Esophagus muscularis mucosa (tissue), 4 donors: Measurements from ENCODE around the gene HES2. TPM values are rescaled to one million over a fixed set of nuclear protein-coding genes. Genes with fewer than 3 reads are reported as not detected.

ENCODE experiments used
- DNase-seq: peaks from one replicate; pipeline ENCODE4 v3.0.0-alpha.2; 2017; ENCODE audit errors: extremely low spot score
- H3K27ac ChIP-seq, 4 donors: fragments of 200-600 bp; sonication (generic); replicated peaks in 1 of 4; 1 replicate in 3 of 4; 2 replicates in 1 of 4; pipeline ENCODE4 v1.5.1; 2016 to 2019; ENCODE audit warnings: mild to moderate bottlenecking in 1 of 4
- H3K27me3 ChIP-seq, 4 donors: fragments of 200-600 bp; sonication (generic); one replicate each; pipeline versions ENCODE4 v1.5.1 to v1.6.0; 2016 to 2019
- H3K36me3 ChIP-seq, 4 donors: fragments of 200-600 bp; sonication (generic); one replicate each; pipeline ENCODE4 v1.5.1; 2016 to 2019
- H3K4me1 ChIP-seq, 4 donors: fragments of 200-600 bp; sonication (generic); one replicate each; pipeline ENCODE4 v1.5.1; 2016 to 2019
- H3K4me3 ChIP-seq, 4 donors: fragments of 200-600 bp; sonication (generic); 1 replicate in 2 of 4; 2 replicates in 2 of 4; pipeline ENCODE4 v1.5.1; 2016 to 2019; ENCODE audit warnings: mild to moderate bottlenecking in 4 of 4, moderate library complexity in 1 of 4
- H3K9me3 ChIP-seq, 4 donors: fragments of 200-600 bp; sonication (generic); 1 replicate in 3 of 4; 2 replicates in 1 of 4; pipeline ENCODE4 v1.5.1; 2016 to 2019
- EP300 ChIP-seq: sonication (generic); formaldehyde crosslinking; IDR thresholded peaks from one replicate; pipeline ENCODE4 v1.6.1; 2017; ENCODE audit warnings: antibody characterized with exemption
- POLR2A ChIP-seq: fragments of 450-650 bp; IDR thresholded peaks from one replicate; pipeline ENCODE4 v1.6.1; 2017; ENCODE audit warnings: antibody characterized with exemption, moderate library complexity, mild to moderate bottlenecking, low read depth
- POLR2AphosphoS5 ChIP-seq, 2 donors: sonication (generic); formaldehyde crosslinking; IDR thresholded peaks; one replicate each; pipeline ENCODE4 v1.6.1; 2017; ENCODE audit warnings: antibody characterized with exemption in 2 of 2
- WGBS: methylation state at CpG from one replicate; pipeline ENCODE4 v1.1.5; 2018; 5-methylcytosine and 5-hydroxymethylcytosine counted together
- intact Hi-C: fragments of 100-400 bp; cut with DNase I; formaldehyde crosslinking; loops from one replicate; pipeline ENCODE4 v1.15.1; 2023
- total RNA-seq, 4 donors: library from RNA; depleted of rRNA; stranded (reverse); fragments of >200 nt; gene quantifications; one replicate each; pipeline versions ENCODE4 v1.1.0 to v1.2.1, GENCODE V29; 2016
- TF ChIP-seq, protein P1 (sequence below), 3 experiments: fragments of 200-600 bp in 2 of 3; fragments of 450-650 bp in 1 of 3; sonication (generic) in 2 of 3; IDR thresholded peaks; one replicate each; pipeline ENCODE4 v1.5.1; 2017 to 2019; ENCODE audit warnings: antibody characterized with exemption in 3 of 3, mild to moderate bottlenecking in 2 of 3, moderate library complexity in 1 of 3

HES2 gene
- total RNA-seq, 4 donors from 2014 or later, result not detected

- Histone ChIP-seq H3K27ac (no peak within 1 kb of the TSS), H3K9me3 (no peaks in the 10 kb centered on the region), H3K4me3 (peak within 1 kb of the TSS; percentile 20 to 41 (median 30)), H3K27me3 (peaks cover under 1 to 100% (median 60%) of the 10 kb centered on the region in 4 donors), H3K4me1 (peaks cover 32 to 41% (median 37%) of the 10 kb centered on the region in 4 donors), H3K36me3 (no peaks in the 10 kb centered on the region)
- DNase-seq, result no peak
- TF ChIP-seq POLR2AphosphoS5 (IDR thresholded peaks at IDR 0.05) (no peak), EP300 (no peak), POLR2A (no peak)
- TF ChIP-seq, protein P1, sequence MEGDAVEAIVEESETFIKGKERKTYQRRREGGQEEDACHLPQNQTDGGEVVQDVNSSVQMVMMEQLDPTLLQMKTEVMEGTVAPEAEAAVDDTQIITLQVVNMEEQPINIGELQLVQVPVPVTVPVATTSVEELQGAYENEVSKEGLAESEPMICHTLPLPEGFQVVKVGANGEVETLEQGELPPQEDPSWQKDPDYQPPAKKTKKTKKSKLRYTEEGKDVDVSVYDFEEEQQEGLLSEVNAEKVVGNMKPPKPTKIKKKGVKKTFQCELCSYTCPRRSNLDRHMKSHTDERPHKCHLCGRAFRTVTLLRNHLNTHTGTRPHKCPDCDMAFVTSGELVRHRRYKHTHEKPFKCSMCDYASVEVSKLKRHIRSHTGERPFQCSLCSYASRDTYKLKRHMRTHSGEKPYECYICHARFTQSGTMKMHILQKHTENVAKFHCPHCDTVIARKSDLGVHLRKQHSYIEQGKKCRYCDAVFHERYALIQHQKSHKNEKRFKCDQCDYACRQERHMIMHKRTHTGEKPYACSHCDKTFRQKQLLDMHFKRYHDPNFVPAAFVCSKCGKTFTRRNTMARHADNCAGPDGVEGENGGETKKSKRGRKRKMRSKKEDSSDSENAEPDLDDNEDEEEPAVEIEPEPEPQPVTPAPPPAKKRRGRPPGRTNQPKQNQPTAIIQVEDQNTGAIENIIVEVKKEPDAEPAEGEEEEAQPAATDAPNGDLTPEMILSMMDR (IDR thresholded peaks at IDR 0.05), result no peak
- 19% methylated on average over 3 of the region's 99 CpGs for WGBS
- intact Hi-C loops, result no loop called here
These were observed 5.2 kb upstream of the HES2 start, which contains the start of gene ESPN for GRCh38 chr1:6424619-6425593. TSS of gene ESPN (plus strand) at chr1:6424776. CDS start at chr1:6424956, 180 bp downstream.

GRCh38 chr1:6424000-6424565 is 4.4 kb upstream of the HES2 start:
- H3K27ac ChIP-seq, result no peak overlapping the region
- TF ChIP-seq EP300, result no peak
- no peak for TF ChIP-seq POLR2AphosphoS5 (IDR thresholded peaks at IDR 0.05)
- no peak for TF ChIP-seq POLR2A
- TF ChIP-seq, protein P1 (IDR thresholded peaks at IDR 0.05), result no peak
- no CpG with 5 or more reads among the region's 35 CpGs for WGBS
- H3K4me1 ChIP-seq, result peaks cover 40 to 49% (median 45%) of the 10 kb centered on the region in 4 donors
- H3K4me3 ChIP-seq, result peak overlapping the region; percentile 20 to 41 (median 30)
- H3K27me3 ChIP-seq, result peaks cover 7 to 100% (median 68%) of the 10 kb centered on the region in 4 donors
- H3K36me3 ChIP-seq, result no peaks in the 10 kb centered on the region
- intact Hi-C loops, result no loop called here
- H3K9me3 ChIP-seq, result no peaks in the 10 kb centered on the region
- no peak for DNase-seq

DNA sequence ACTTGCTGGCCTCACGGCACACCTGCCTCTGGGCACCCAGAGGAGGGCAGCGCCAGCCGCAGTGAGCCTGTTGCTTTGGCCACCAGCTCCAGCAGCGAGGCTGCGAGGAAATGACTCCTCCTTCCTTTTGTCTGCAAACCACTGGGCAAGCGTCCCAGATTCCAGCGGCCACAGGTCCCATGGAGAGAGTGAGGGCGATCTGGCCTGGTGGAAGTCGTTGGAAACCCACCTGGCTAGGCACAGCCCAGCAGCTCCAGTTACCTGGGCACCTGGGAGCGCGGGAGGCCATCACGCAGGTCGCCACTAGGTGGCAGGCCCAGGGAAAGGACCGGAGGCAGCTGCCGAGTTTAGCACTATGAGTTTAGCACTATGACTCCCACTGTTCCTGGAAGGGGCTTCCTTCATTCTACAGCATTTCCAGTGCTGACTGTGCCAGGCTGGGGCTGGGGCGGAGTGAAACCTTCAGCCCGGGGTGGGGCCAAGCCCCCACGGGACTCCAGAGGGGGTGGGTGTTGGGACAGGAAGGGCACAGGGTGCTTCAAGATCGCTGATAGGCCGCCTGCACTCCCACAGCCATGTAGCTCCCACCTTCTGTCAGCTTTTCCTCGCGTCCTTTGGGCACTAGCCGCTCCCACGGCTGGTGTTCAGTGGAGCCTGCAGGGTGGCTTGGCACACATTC is 3.7 kb upstream of the HES2 start:
- Histone ChIP-seq H3K27ac (no peak overlapping the region), H3K36me3 (no peaks in the 10 kb centered on the region), H3K9me3 (no peaks in the 10 kb centered on the region), H3K4me3 (no peak overlapping the region), H3K27me3 (peaks cover 7 to 100% (median 73%) of the 10 kb centered on the region in 4 donors), H3K4me1 (peaks cover 45 to 55% (median 52%) of the 10 kb centered on the region in 4 donors)
- TF ChIP-seq, protein P1 (IDR thresholded peaks at IDR 0.05), result peak in 2 of 3 experiments; percentile 27 to 45
- no peak for TF ChIP-seq POLR2AphosphoS5 (IDR thresholded peaks at IDR 0.05)
- intact Hi-C loops, result no loop called here
- no peak for DNase-seq
- 12% methylated on average over 17 of the region's 24 CpGs for WGBS

DNA sequence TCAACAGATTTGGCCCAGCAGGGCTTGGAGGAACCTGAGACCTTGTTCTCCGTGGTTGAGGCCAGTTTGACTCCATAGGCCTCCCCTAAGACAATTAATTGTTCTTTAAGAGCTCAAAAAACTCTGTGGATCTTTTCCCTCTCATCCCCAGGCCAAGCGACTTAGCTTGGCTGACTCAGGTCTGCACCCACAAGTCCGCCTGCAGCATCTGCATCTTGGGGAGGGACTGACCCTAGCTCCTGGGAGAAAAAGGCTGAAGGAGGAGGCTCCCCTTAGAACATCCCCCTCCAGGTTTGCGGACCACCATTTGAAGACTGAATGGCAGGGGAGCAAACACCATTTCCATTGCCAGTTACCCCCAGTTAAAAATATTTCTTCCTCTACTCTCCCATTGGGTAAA is 1.5 kb upstream of the HES2 start:
- Histone ChIP-seq H3K9me3 (no peaks in the 10 kb centered on the region), H3K4me3 (no peak overlapping the region), H3K27ac (no peak overlapping the region), H3K36me3 (no peaks in the 10 kb centered on the region), H3K4me1 (peaks cover 46 to 58% (median 52%) of the 10 kb centered on the region in 4 donors), H3K27me3 (peaks cover 7 to 100% (median 69%) of the 10 kb centered on the region in 4 donors)
- WGBS, result 54% methylated on average over 4 of the region's 4 CpGs
- intact Hi-C loops, result no loop called here
- DNase-seq, result no peak
- TF ChIP-seq, protein P1 (IDR thresholded peaks at IDR 0.05), result no peak
- TF ChIP-seq POLR2AphosphoS5 (IDR thresholded peaks at IDR 0.05) (no peak), EP300 (no peak), POLR2A (no peak)
